Activated T-cell treated with anti-CD3 and anti-CD28 coated beads, Interleukin-2, amount 50 U/mL, for 72 hours (primary cell): ENCODE data around the gene KIF18A. TPM values are rescaled to one million over a fixed set of nuclear protein-coding genes. Genes with fewer than 3 reads are reported as not detected.
A peak's percentile ranks its signal among the peaks of the same experiment; 100 is the strongest.

Source experiments
- ATAC-seq, 2 donors: fragments of 150-1000 bp; cut with Tn5 transposase; replicated peaks in 1 of 2; 2 replicates each; pipeline ENCODE4 v1.10.0; 2021; ENCODE audit warnings: moderate library complexity in 2 of 2, mild to moderate bottlenecking in 1 of 2
- DNase-seq, 2 donors: peaks; one replicate each; pipeline ENCODE4 v3.0.0; 2021 to 2022; ENCODE audit warnings: mixed read lengths in 1 of 2
- H3K27ac Mint-ChIP-seq: one replicate; pipeline ENCODE4 v1.8.0; 2022; ENCODE audit warnings: mild to moderate bottlenecking, moderate library complexity, mixed read lengths
- H3K27me3 Mint-ChIP-seq: one replicate; pipeline ENCODE4 v1.8.0; 2022; ENCODE audit warnings: low read depth, mixed read lengths
- H3K36me3 Mint-ChIP-seq, 2 donors: one replicate each; pipeline ENCODE4 v1.8.0; 2022; ENCODE audit warnings: mixed read lengths in 2 of 2, mild to moderate bottlenecking in 1 of 2; ENCODE audit not compliant: insufficient read depth in 2 of 2
- H3K4me1 Mint-ChIP-seq: one replicate; pipeline ENCODE4 v1.8.0; 2022; ENCODE audit warnings: low read depth, mixed read lengths
- H3K4me3 Mint-ChIP-seq, 2 donors: one replicate each; pipeline ENCODE4 v1.8.0; 2022; ENCODE audit warnings: mild to moderate bottlenecking in 2 of 2, mixed read lengths in 2 of 2, moderate library complexity in 2 of 2
- H3K9me3 Mint-ChIP-seq, 2 donors: one replicate each; pipeline ENCODE4 v1.8.0; 2022; ENCODE audit warnings: mixed read lengths in 2 of 2
- total RNA-seq, 2 donors: library from RNA; stranded (reverse); gene quantifications; one replicate each; pipeline ENCODE4 v1.2.3, GENCODE V29; 2022

KIF18A gene
- total RNA-seq, 2 donors from 2014 or later: 26.6 to 29.2 TPM

GRCh38 chr11:28132548-28132947 lies 24.6 kb upstream of the KIF18A start:
- ATAC-seq (no peak), DNase-seq (no peak)
- no peak overlapping the region for H3K27ac Mint-ChIP-seq
- peaks cover 4 to 25% of the 10 kb centered on the region in 2 donors for H3K36me3 Mint-ChIP-seq
- no peaks in the 10 kb centered on the region for H3K27me3 Mint-ChIP-seq
- no peak overlapping the region for H3K4me3 Mint-ChIP-seq
- H3K4me1 Mint-ChIP-seq: no peaks in the 10 kb centered on the region
- H3K9me3 Mint-ChIP-seq: peaks cover 4 to 5% of the 10 kb centered on the region in 2 donors

GRCh38 chr11:28123151-28123581 lies 15.2 kb upstream of the KIF18A start:
- no peaks in the 10 kb centered on the region for H3K9me3 Mint-ChIP-seq
- DNase-seq (no peak), ATAC-seq (no peak)
- H3K36me3 Mint-ChIP-seq: peaks cover 5 to 7% of the 10 kb centered on the region in 2 donors
- H3K4me1 Mint-ChIP-seq: peaks cover 6% of the 10 kb centered on the region
- no peak overlapping the region for H3K4me3 Mint-ChIP-seq
- H3K27ac Mint-ChIP-seq: no peak overlapping the region
- H3K27me3 Mint-ChIP-seq: no peaks in the 10 kb centered on the region

- Mint-ChIP-seq H3K27ac (peak overlapping the region; percentile 0), H3K4me3 (no peak overlapping the region), H3K9me3 (no peaks in the 10 kb centered on the region), H3K4me1 (peaks cover 12% of the 10 kb centered on the region), H3K36me3 (peaks cover 0 to 5% of the 10 kb centered on the region in 2 donors), H3K27me3 (no peaks in the 10 kb centered on the region)
- ATAC-seq (no peak), DNase-seq (no peak)
These were observed 9.8 kb upstream of the KIF18A start for GRCh38 chr11:28117712-28118111.

GRCh38 chr11:28114731-28115130 lies 6.8 kb upstream of the KIF18A start:
- DNase-seq: no peak
- peaks cover 31% of the 10 kb centered on the region for H3K4me1 Mint-ChIP-seq
- no peaks in the 10 kb centered on the region for H3K9me3 Mint-ChIP-seq
- no peak overlapping the region for H3K4me3 Mint-ChIP-seq
- no peak overlapping the region for H3K27ac Mint-ChIP-seq
- peaks cover 6 to 10% of the 10 kb centered on the region in 2 donors for H3K36me3 Mint-ChIP-seq
- H3K27me3 Mint-ChIP-seq: no peaks in the 10 kb centered on the region
- no peak for ATAC-seq

- Mint-ChIP-seq H3K4me3 (no peak overlapping the region), H3K9me3 (no peaks in the 10 kb centered on the region), H3K36me3 (peaks cover 6 to 10% of the 10 kb centered on the region in 2 donors), H3K27me3 (no peaks in the 10 kb centered on the region), H3K27ac (no peak overlapping the region), H3K4me1 (peaks cover 37% of the 10 kb centered on the region)
- no peak for ATAC-seq
- no peak for DNase-seq
These were observed 6.2 kb upstream of the KIF18A start for GRCh38 chr11:28114116-28114515.

GRCh38 chr11:28110821-28111200 lies 2.9 kb upstream of the KIF18A start:
- H3K27ac Mint-ChIP-seq: peak overlapping the region; percentile 94
- ATAC-seq: no peak
- H3K36me3 Mint-ChIP-seq: peaks cover 10 to 21% of the 10 kb centered on the region in 2 donors
- peaks cover 48% of the 10 kb centered on the region for H3K4me1 Mint-ChIP-seq
- H3K9me3 Mint-ChIP-seq: no peaks in the 10 kb centered on the region
- DNase-seq: no peak
- peak overlapping the region; percentile 99 for H3K4me3 Mint-ChIP-seq
- H3K27me3 Mint-ChIP-seq: no peaks in the 10 kb centered on the region

GRCh38 chr11:28110108-28110820 lies 2.3 kb upstream of the KIF18A start:
- Mint-ChIP-seq H3K27me3 (no peaks in the 10 kb centered on the region), H3K9me3 (no peaks in the 10 kb centered on the region), H3K4me1 (peaks cover 52% of the 10 kb centered on the region), H3K4me3 (peak overlapping the region; percentile 99), H3K36me3 (peaks cover 10 to 21% of the 10 kb centered on the region in 2 donors), H3K27ac (peak overlapping the region; percentile 94)
- peak; percentile 64 to 66 for DNase-seq
- ATAC-seq: peak; percentile 26 to 40

- Mint-ChIP-seq H3K4me3 (peak overlapping the region; percentile 99), H3K27me3 (no peaks in the 10 kb centered on the region), H3K36me3 (peaks cover 7 to 21% of the 10 kb centered on the region in 2 donors), H3K4me1 (peaks cover 59% of the 10 kb centered on the region), H3K9me3 (no peaks in the 10 kb centered on the region), H3K27ac (peak overlapping the region; percentile 94)
- ATAC-seq (no peak), DNase-seq (no peak)
These were observed 1.0 kb upstream of the KIF18A start for GRCh38 chr11:28108958-28109357.

GRCh38 chr11:28107191-28107749 lies 686 bp downstream of the KIF18A start:
- H3K9me3 Mint-ChIP-seq: no peaks in the 10 kb centered on the region
- H3K27ac Mint-ChIP-seq: peak overlapping the region; percentile 94
- no peak for ATAC-seq
- H3K4me1 Mint-ChIP-seq: peaks cover 59% of the 10 kb centered on the region
- H3K4me3 Mint-ChIP-seq: peak overlapping the region; percentile 99
- DNase-seq: peak; percentile 2 to 5
- no peaks in the 10 kb centered on the region for H3K27me3 Mint-ChIP-seq
- peaks cover 5 to 21% of the 10 kb centered on the region in 2 donors for H3K36me3 Mint-ChIP-seq

- H3K27ac Mint-ChIP-seq: peak overlapping the region; percentile 60
- H3K27me3 Mint-ChIP-seq: no peaks in the 10 kb centered on the region
- H3K4me3 Mint-ChIP-seq: peak overlapping the region; percentile 99
These were observed 1.5 kb downstream of the KIF18A start for GRCh38 chr11:28106353-28107043.

GRCh38 chr11:28105869-28106268 lies 2.1 kb downstream of the KIF18A start:
- DNase-seq (no peak), ATAC-seq (no peak)
- Mint-ChIP-seq H3K27me3 (no peaks in the 10 kb centered on the region), H3K4me3 (peak overlapping the region; percentile 99), H3K27ac (peak overlapping the region; percentile 60), H3K4me1 (peaks cover 47% of the 10 kb centered on the region), H3K9me3 (no peaks in the 10 kb centered on the region), H3K36me3 (peaks cover 5 to 18% of the 10 kb centered on the region in 2 donors)

More at GRCh38 chr11:28106353-28107043, 1.5 kb downstream of the KIF18A start:
- Mint-ChIP-seq H3K4me1 (peaks cover 54% of the 10 kb centered on the region), H3K36me3 (peaks cover 5 to 18% of the 10 kb centered on the region in 2 donors), H3K9me3 (no peaks in the 10 kb centered on the region)
- ATAC-seq: no peak
- no peak for DNase-seq

GRCh38 chr11:28104984-28105383 lies 3.0 kb downstream of the KIF18A start:
- ATAC-seq: no peak
- peaks cover 3 to 17% of the 10 kb centered on the region in 2 donors for H3K36me3 Mint-ChIP-seq
- H3K4me3 Mint-ChIP-seq: no peak overlapping the region
- H3K27me3 Mint-ChIP-seq: no peaks in the 10 kb centered on the region
- H3K27ac Mint-ChIP-seq: no peak overlapping the region
- no peak for DNase-seq
- H3K9me3 Mint-ChIP-seq: no peaks in the 10 kb centered on the region
- peaks cover 42% of the 10 kb centered on the region for H3K4me1 Mint-ChIP-seq

GRCh38 chr11:28104425-28104824 lies 3.5 kb downstream of the KIF18A start:
- no peak for DNase-seq
- Mint-ChIP-seq H3K36me3 (peaks cover 3 to 14% of the 10 kb centered on the region in 2 donors), H3K4me1 (peaks cover 37% of the 10 kb centered on the region), H3K27ac (no peak overlapping the region), H3K27me3 (no peaks in the 10 kb centered on the region), H3K9me3 (no peaks in the 10 kb centered on the region), H3K4me3 (no peak overlapping the region)
- no peak for ATAC-seq
